Mesenchymal stem cell (in vitro differentiated cells and primary cell): ENCODE data around the gene HOXB7.

Source experiments
- DNase-seq: peaks from one replicate; pipeline ENCODE4 v3.0.0-alpha.2; 2013
- H2AFZ ChIP-seq: one replicate; pipeline ENCODE4 v1.6.1; 2013; ENCODE audit warnings: low read depth, mild to moderate bottlenecking, control low read depth, inconsistent platforms, low read length, moderate library complexity
- H2AK5ac ChIP-seq: 2 replicates; pipeline ENCODE4 v1.6.1; 2013; ENCODE audit warnings: low read length, moderate library complexity, mild to moderate bottlenecking, inconsistent platforms; ENCODE audit not compliant: severe bottlenecking
- H2BK120ac ChIP-seq: one replicate; pipeline ENCODE4 v1.6.1; 2013; ENCODE audit warnings: low read depth, mild to moderate bottlenecking, inconsistent platforms, low read length, moderate library complexity
- H2BK12ac ChIP-seq, 2 experiments: one replicate each; pipeline ENCODE4 v1.6.1; 2013; ENCODE audit warnings: inconsistent platforms in 2 of 2, low read length in 2 of 2, mild to moderate bottlenecking in 2 of 2, moderate library complexity in 2 of 2, control low read depth in 1 of 2
- H2BK15ac ChIP-seq: one replicate; pipeline ENCODE4 v1.6.1; 2013; ENCODE audit warnings: mild to moderate bottlenecking, low read depth, inconsistent platforms; ENCODE audit not compliant: poor library complexity, severe bottlenecking
- H2BK5ac ChIP-seq: 2 replicates; pipeline ENCODE4 v1.6.1; 2013; ENCODE audit warnings: low read depth, mild to moderate bottlenecking, low read length, control low read depth, inconsistent platforms; ENCODE audit not compliant: poor library complexity, severe bottlenecking
- H3K14ac ChIP-seq, 2 experiments: one replicate each; pipeline ENCODE4 v1.6.1; 2013; ENCODE audit warnings: inconsistent platforms in 2 of 2, low read length in 2 of 2, control low read depth in 1 of 2, mild to moderate bottlenecking in 1 of 2, moderate library complexity in 1 of 2
- H3K18ac ChIP-seq, 2 experiments: one replicate each; pipeline ENCODE4 v1.6.1; 2013; ENCODE audit warnings: inconsistent platforms in 2 of 2, low read length in 2 of 2, control low read depth in 1 of 2, low read depth in 1 of 2, mild to moderate bottlenecking in 1 of 2
- H3K23ac ChIP-seq, 2 experiments: one replicate each; pipeline ENCODE4 v1.6.1; 2013; ENCODE audit warnings: inconsistent platforms in 2 of 2, low read length in 2 of 2, mild to moderate bottlenecking in 2 of 2, moderate library complexity in 2 of 2, control low read depth in 1 of 2
- H3K27ac ChIP-seq: 2 replicates; pipeline ENCODE4 v1.5.1; 2013; ENCODE audit warnings: mild to moderate bottlenecking, moderate library complexity, low read length, control low read depth, inconsistent platforms; ENCODE audit not compliant: poor library complexity, severe bottlenecking
- H3K27me3 ChIP-seq, 2 experiments: 2 replicates each; pipeline versions ENCODE4 v1.6.1 to v1.7.0; 2013; ENCODE audit warnings: low read length in 2 of 2, mild to moderate bottlenecking in 2 of 2, moderate library complexity in 2 of 2, control low read depth in 1 of 2, inconsistent platforms in 1 of 2; ENCODE audit not compliant: control insufficient read depth in 1 of 2, insufficient read depth in 1 of 2
- H3K36me3 ChIP-seq, 2 experiments: 2 replicates each; pipeline versions ENCODE4 v1.6.1 to v1.7.0; 2013; ENCODE audit warnings: low read length in 2 of 2, control low read depth in 1 of 2, inconsistent platforms in 1 of 2, low read depth in 1 of 2, mild to moderate bottlenecking in 1 of 2; ENCODE audit not compliant: insufficient read depth in 2 of 2, control insufficient read depth in 1 of 2
- H3K4ac ChIP-seq, 2 experiments: one replicate each; pipeline ENCODE4 v1.6.1; 2013; ENCODE audit warnings: inconsistent platforms in 2 of 2, low read length in 2 of 2, mild to moderate bottlenecking in 2 of 2, moderate library complexity in 2 of 2, control low read depth in 1 of 2, low read depth in 1 of 2
- H3K4me1 ChIP-seq: 2 replicates; pipeline ENCODE4 v1.6.1; 2013; ENCODE audit warnings: low read depth, low read length, control low read depth; ENCODE audit not compliant: control insufficient read depth, insufficient read depth
- H3K4me2 ChIP-seq: 2 replicates; pipeline ENCODE4 v1.6.1; 2013; ENCODE audit warnings: low read length, mild to moderate bottlenecking, inconsistent platforms; ENCODE audit not compliant: poor library complexity, severe bottlenecking
- H3K4me3 ChIP-seq, 2 experiments: 2 replicates each; pipeline versions ENCODE4 v1.5.1 to v1.7.0; 2013; ENCODE audit warnings: low read length in 2 of 2, mild to moderate bottlenecking in 2 of 2, control low read depth in 1 of 2, low read depth in 1 of 2; ENCODE audit not compliant: insufficient read depth in 1 of 2
- H3K79me1 ChIP-seq: replicated peaks from 2 replicates; pipeline ENCODE4 v1.6.1; 2013; ENCODE audit warnings: mild to moderate bottlenecking, control low read depth, low read length, inconsistent platforms; ENCODE audit not compliant: poor library complexity, severe bottlenecking
- H3K9ac ChIP-seq: 2 replicates; pipeline ENCODE4 v1.7.0; 2013; ENCODE audit warnings: mild to moderate bottlenecking, low read length, moderate library complexity
- H3K9me3 ChIP-seq: 2 replicates; pipeline ENCODE4 v1.7.0; 2013; ENCODE audit warnings: mild to moderate bottlenecking, low read length; ENCODE audit not compliant: control insufficient read depth
- H4K8ac ChIP-seq: one replicate; pipeline ENCODE4 v1.6.1; 2013; ENCODE audit warnings: inconsistent platforms, mild to moderate bottlenecking, low read length, moderate library complexity
- H4K91ac ChIP-seq: one replicate; pipeline ENCODE4 v1.6.1; 2013; ENCODE audit warnings: mild to moderate bottlenecking, low read length, inconsistent platforms
- WGBS: methylation state at CpG from one replicate; pipeline ENCODE4 v1.1.7; 2013; ENCODE audit warnings: mixed read lengths; 5-methylcytosine and 5-hydroxymethylcytosine counted together

The HOXB7 gene

GRCh38 chr17:48631693-48632578 is 21.1 kb upstream of the HOXB7 start:
- no peak overlapping the region for H3K9ac ChIP-seq
- no peak overlapping the region for H3K23ac ChIP-seq
- no peaks in the 10 kb centered on the region for H3K36me3 ChIP-seq
- no peak overlapping the region for H2BK12ac ChIP-seq
- H3K27ac ChIP-seq, result no peak overlapping the region
- H4K8ac ChIP-seq, result no peak overlapping the region
- no peak overlapping the region for H3K18ac ChIP-seq
- H2BK15ac ChIP-seq, result no peak overlapping the region
- no peak overlapping the region for H2AK5ac ChIP-seq
- no peak overlapping the region for H2BK120ac ChIP-seq
- no peak overlapping the region for H4K91ac ChIP-seq
- H2AFZ ChIP-seq, result no peak overlapping the region
- H3K79me1 ChIP-seq, result no peaks in the 10 kb centered on the region
- H3K14ac ChIP-seq, result no peak overlapping the region
- H3K4me1 ChIP-seq, result peaks cover 6% of the 10 kb centered on the region
- H3K9me3 ChIP-seq, result peaks cover 6% of the 10 kb centered on the region
- WGBS, result 67% methylated on average over 6 of the region's 7 CpGs
- H3K4me2 ChIP-seq, result no peak overlapping the region
- no peak for DNase-seq
- no peak overlapping the region for H3K4me3 ChIP-seq
- H3K27me3 ChIP-seq, result peaks cover 100% of the 10 kb centered on the region in 2 experiments
- H3K4ac ChIP-seq, result no peak overlapping the region
- no peak overlapping the region for H2BK5ac ChIP-seq

- Histone ChIP-seq H3K79me1 (no peaks in the 10 kb centered on the region), H3K27ac (no peak overlapping the region), H2AFZ (no peak overlapping the region), H3K18ac (no peak overlapping the region), H3K4me2 (no peak overlapping the region), H3K4me1 (peaks cover 12% of the 10 kb centered on the region), H2BK5ac (no peak overlapping the region), H4K8ac (no peak overlapping the region), H2BK120ac (no peak overlapping the region), H3K4me3 (no peak overlapping the region), H3K9ac (no peak overlapping the region), H3K4ac (no peak overlapping the region), H3K27me3 (peaks cover 96 to 100% of the 10 kb centered on the region in 2 experiments), H3K36me3 (no peaks in the 10 kb centered on the region), H2AK5ac (no peak overlapping the region), H2BK15ac (no peak overlapping the region), H3K23ac (no peak overlapping the region), H3K9me3 (peaks cover 6% of the 10 kb centered on the region), H3K14ac (no peak overlapping the region), H4K91ac (no peak overlapping the region), H2BK12ac (no peak overlapping the region)
- WGBS, result 42% methylated on average over 14 of the region's 15 CpGs
- DNase-seq, result no peak
Measured at GRCh38 chr17:48630925-48631692, 20.3 kb upstream of the HOXB7 start.

DNA sequence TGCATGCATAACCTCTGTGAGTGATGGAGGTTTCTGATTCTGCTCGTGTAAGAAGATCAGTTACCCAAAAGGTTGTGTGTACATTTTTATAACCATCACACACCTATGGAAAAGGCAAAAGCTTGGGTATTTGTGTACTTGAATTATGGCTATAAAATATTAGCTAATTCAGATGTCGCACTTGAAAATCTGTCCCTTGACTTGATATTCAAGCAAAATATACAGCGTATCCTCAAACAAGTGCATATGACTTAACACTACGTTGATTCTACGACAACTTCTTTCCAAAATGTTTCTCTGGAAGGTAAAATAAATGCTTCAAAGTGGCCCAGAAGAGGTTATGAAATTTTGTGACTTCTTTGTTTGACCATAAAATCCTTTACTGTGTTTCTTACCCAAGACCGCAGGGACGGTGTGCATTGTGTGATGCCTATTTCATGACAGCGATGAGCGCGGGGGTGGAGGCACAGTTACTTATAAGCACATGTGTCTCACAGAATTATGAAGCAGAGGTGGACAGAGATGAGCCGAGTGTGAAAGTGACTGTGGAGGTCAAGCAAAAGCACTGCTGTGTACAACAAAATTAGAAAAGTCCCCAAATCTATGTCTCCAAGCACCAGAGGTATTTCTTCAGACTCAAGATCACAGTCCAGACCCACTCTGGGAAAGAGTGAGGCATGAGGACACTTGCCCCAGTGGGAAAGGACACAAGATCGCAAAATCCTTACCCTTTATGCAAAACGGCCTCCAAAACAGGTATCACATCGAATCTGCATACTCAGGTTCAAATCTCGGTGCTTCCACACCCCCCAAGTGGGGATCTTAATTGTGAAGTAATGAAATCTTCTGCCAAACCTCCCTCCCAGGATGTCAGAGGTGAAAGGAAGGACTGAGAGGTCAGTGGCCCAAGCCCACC is 19.4 kb upstream of the HOXB7 start:
- H3K4me2 ChIP-seq, result no peak overlapping the region
- H2BK120ac ChIP-seq, result no peak overlapping the region
- H3K4me3 ChIP-seq, result no peak overlapping the region
- H2BK15ac ChIP-seq, result no peak overlapping the region
- H2AK5ac ChIP-seq, result no peak overlapping the region
- H3K23ac ChIP-seq, result no peak overlapping the region
- H3K14ac ChIP-seq, result no peak overlapping the region
- no peak overlapping the region for H3K27ac ChIP-seq
- peaks cover 20% of the 10 kb centered on the region for H3K4me1 ChIP-seq
- no peaks in the 10 kb centered on the region for H3K36me3 ChIP-seq
- H3K9ac ChIP-seq, result no peak overlapping the region
- no peak overlapping the region for H4K91ac ChIP-seq
- H3K9me3 ChIP-seq, result peaks cover 6% of the 10 kb centered on the region
- H3K4ac ChIP-seq, result no peak overlapping the region
- 85% methylated on average over 10 of the region's 15 CpGs for WGBS
- no peak overlapping the region for H4K8ac ChIP-seq
- H3K27me3 ChIP-seq, result peaks cover 95 to 98% of the 10 kb centered on the region in 2 experiments
- DNase-seq, result no peak
- no peaks in the 10 kb centered on the region for H3K79me1 ChIP-seq
- H2BK12ac ChIP-seq, result no peak overlapping the region
- no peak overlapping the region for H2BK5ac ChIP-seq
- no peak overlapping the region for H2AFZ ChIP-seq
- H3K18ac ChIP-seq, result no peak overlapping the region
